H9 (cell line): ENCODE measurements around the gene UFC1. TPM values are rescaled to one million over a fixed set of nuclear protein-coding genes. Genes with fewer than 3 reads are reported as not detected.

Experiments
- DNase-seq: peaks from one replicate; pipeline ENCODE4 v3.0.0-alpha.2; 2017
- H2AFZ ChIP-seq: one replicate; pipeline ENCODE4 v1.6.1; 2013; ENCODE audit warnings: mild to moderate bottlenecking, low read length, control low read depth, moderate library complexity
- H2AK5ac ChIP-seq: 2 replicates; pipeline ENCODE4 v1.6.1; 2013; ENCODE audit warnings: low read length, control low read depth, mixed read lengths; ENCODE audit not compliant: insufficient read length
- H2BK120ac ChIP-seq: one replicate; pipeline ENCODE4 v1.6.1; 2013; ENCODE audit warnings: low read depth, mild to moderate bottlenecking, low read length, control low read depth, inconsistent platforms; ENCODE audit not compliant: poor library complexity, severe bottlenecking
- H2BK12ac ChIP-seq: 2 replicates; pipeline ENCODE4 v1.6.1; 2013; ENCODE audit warnings: low read length, control low read depth, mixed read lengths, low read depth; ENCODE audit not compliant: insufficient read length
- H2BK15ac ChIP-seq: 2 replicates; pipeline ENCODE4 v1.6.1; 2013; ENCODE audit warnings: low read depth, low read length, control low read depth
- H2BK20ac ChIP-seq: one replicate; pipeline ENCODE4 v1.6.1; 2013; ENCODE audit warnings: low read depth, mild to moderate bottlenecking, low read length, control low read depth, inconsistent platforms; ENCODE audit not compliant: poor library complexity, severe bottlenecking
- H2BK5ac ChIP-seq: 2 replicates; pipeline ENCODE4 v1.6.1; 2013; ENCODE audit warnings: low read length, control low read depth, mixed read lengths; ENCODE audit not compliant: insufficient read length
- H3K14ac ChIP-seq: 2 replicates; pipeline ENCODE4 v1.6.1; 2013; ENCODE audit warnings: low read length, control low read depth; ENCODE audit not compliant: insufficient read depth
- H3K18ac ChIP-seq: 2 replicates; pipeline ENCODE4 v1.6.1; 2013; ENCODE audit warnings: low read depth, mild to moderate bottlenecking, mixed read lengths, low read length, control low read depth; ENCODE audit not compliant: insufficient read length
- H3K23ac ChIP-seq: 2 replicates; pipeline ENCODE4 v1.6.1; 2013; ENCODE audit warnings: low read length, control low read depth, mixed read lengths, low read depth; ENCODE audit not compliant: insufficient read length
- H3K23me2 ChIP-seq: 2 replicates; pipeline ENCODE4 v1.6.1; 2013; ENCODE audit warnings: low read depth, mild to moderate bottlenecking, mixed read lengths, low read length, control low read depth; ENCODE audit not compliant: insufficient read length, poor library complexity, severe bottlenecking
- H3K27ac ChIP-seq: 2 replicates; pipeline ENCODE4 v1.5.1; 2013; ENCODE audit warnings: low read length, control low read depth, mixed read lengths, low read depth; ENCODE audit not compliant: insufficient read length
- H3K27me3 ChIP-seq: 2 replicates; pipeline ENCODE4 v1.6.1; 2013; ENCODE audit warnings: low read length, control low read depth, inconsistent platforms; ENCODE audit not compliant: insufficient read depth
- H3K4ac ChIP-seq: 2 replicates; pipeline ENCODE4 v1.6.1; 2013; ENCODE audit warnings: low read depth, mild to moderate bottlenecking, control low read depth, inconsistent platforms, low read length, moderate library complexity
- H3K4me1 ChIP-seq: 2 replicates; pipeline ENCODE4 v1.6.1; 2013; ENCODE audit warnings: low read length, control low read depth, inconsistent platforms; ENCODE audit not compliant: insufficient read depth
- H3K4me2 ChIP-seq: 2 replicates; pipeline ENCODE4 v1.6.1; 2013; ENCODE audit warnings: low read length, control low read depth, mixed read lengths; ENCODE audit not compliant: insufficient read length, insufficient read depth
- H3K56ac ChIP-seq: 2 replicates; pipeline ENCODE4 v1.6.1; 2013; ENCODE audit warnings: low read depth, mild to moderate bottlenecking, mixed read lengths, low read length, control low read depth; ENCODE audit not compliant: insufficient read length
- H3K79me1 ChIP-seq: 2 replicates; pipeline ENCODE4 v1.6.1; 2013; ENCODE audit warnings: low read depth, mild to moderate bottlenecking, moderate library complexity, low read length, control low read depth, inconsistent platforms; ENCODE audit not compliant: insufficient read depth, poor library complexity, severe bottlenecking
- H3K79me2 ChIP-seq: 2 replicates; pipeline ENCODE4 v1.6.1; 2013; ENCODE audit warnings: low read length, control low read depth, inconsistent platforms; ENCODE audit not compliant: insufficient read depth
- H3K9ac ChIP-seq: 2 replicates; pipeline ENCODE4 v1.6.1; 2013; ENCODE audit warnings: low read length, control low read depth, mixed read lengths; ENCODE audit not compliant: insufficient read length; ENCODE audit errors: extremely low read depth
- H3K9me3 ChIP-seq: one replicate; pipeline ENCODE4 v1.6.1; 2013; ENCODE audit warnings: low read depth, low read length, inconsistent platforms; ENCODE audit not compliant: control insufficient read depth
- H3T11ph ChIP-seq: one replicate; pipeline ENCODE4 v1.6.1; 2013; ENCODE audit warnings: mild to moderate bottlenecking, low read length, control low read depth, inconsistent platforms
- H4K20me1 ChIP-seq: one replicate; pipeline ENCODE4 v1.6.1; 2013; ENCODE audit not compliant: control insufficient read depth, insufficient read length, insufficient read depth
- H4K5ac ChIP-seq: 2 replicates; pipeline ENCODE4 v1.6.1; 2013; ENCODE audit warnings: low read depth, mild to moderate bottlenecking, mixed read lengths, low read length, control low read depth; ENCODE audit not compliant: insufficient read length
- H4K8ac ChIP-seq: replicated peaks from 2 replicates; pipeline ENCODE4 v1.6.1; 2013; ENCODE audit warnings: low read length, control low read depth, mixed read lengths, low read depth; ENCODE audit not compliant: insufficient read length
- H4K91ac ChIP-seq: 2 replicates; pipeline ENCODE4 v1.6.1; 2013; ENCODE audit warnings: low read depth, mild to moderate bottlenecking, moderate library complexity, mixed read lengths, low read length, control low read depth; ENCODE audit not compliant: insufficient read length
- H3K27ac Mint-ChIP-seq, 3 experiments: 2 replicates in 2 of 3; 3 replicates in 1 of 3; pipeline ENCODE4 v1.8.0; 2020 to 2021; ENCODE audit warnings: mixed read lengths in 3 of 3, mild to moderate bottlenecking in 1 of 3, moderate library complexity in 1 of 3
- H3K27me3 Mint-ChIP-seq: 2 replicates; pipeline ENCODE4 v1.8.0; 2021; ENCODE audit warnings: low read depth, mild to moderate bottlenecking, moderate library complexity, mixed read lengths
- H3K36me3 Mint-ChIP-seq, 3 experiments: 2 replicates in 2 of 3; 3 replicates in 1 of 3; pipeline ENCODE4 v1.8.0; 2020 to 2021; ENCODE audit warnings: low read depth in 3 of 3, mixed read lengths in 3 of 3; ENCODE audit not compliant: insufficient read depth in 1 of 3
- H3K4me1 Mint-ChIP-seq, 2 experiments: 2 replicates each; pipeline ENCODE4 v1.8.0; 2020; ENCODE audit warnings: mixed read lengths in 2 of 2
- H3K4me3 Mint-ChIP-seq, 2 experiments: 2 replicates in 1 of 2; 3 replicates in 1 of 2; pipeline ENCODE4 v1.8.0; 2020 to 2021; ENCODE audit warnings: mild to moderate bottlenecking in 2 of 2, mixed read lengths in 2 of 2, moderate library complexity in 1 of 2
- H3K9me3 Mint-ChIP-seq, 2 experiments: 2 replicates in 1 of 2; 3 replicates in 1 of 2; pipeline ENCODE4 v1.8.0; 2020; ENCODE audit warnings: mild to moderate bottlenecking in 2 of 2, mixed read lengths in 2 of 2, moderate library complexity in 1 of 2
- CTCF ChIP-seq: fragments of 200-600 bp; sonication (generic); conservative IDR thresholded peaks from 3 replicates; pipeline ENCODE4 v1.8.0; 2021; ENCODE audit warnings: antibody characterized with exemption, mild to moderate bottlenecking
- WGBS: extraction: QIAGEN DNeasy Blood & Tissue Kit; methylation state at CpG from one replicate; pipeline ENCODE4 v1.1.7; 2013; ENCODE audit warnings: missing lambda C conversion rate, low lambda C conversion rate, mixed read lengths; ENCODE audit not compliant: insufficient read length; ENCODE audit errors: extremely low coverage; 5-methylcytosine and 5-hydroxymethylcytosine counted together
- total RNA-seq: library from RNA; stranded (reverse); gene quantifications from 2 replicates; pipeline ENCODE4 v1.2.1, GENCODE V29; 2021

UFC1 gene
- total RNA-seq, 1 experiment from 2014 or later: 93.4 TPM

DNA sequence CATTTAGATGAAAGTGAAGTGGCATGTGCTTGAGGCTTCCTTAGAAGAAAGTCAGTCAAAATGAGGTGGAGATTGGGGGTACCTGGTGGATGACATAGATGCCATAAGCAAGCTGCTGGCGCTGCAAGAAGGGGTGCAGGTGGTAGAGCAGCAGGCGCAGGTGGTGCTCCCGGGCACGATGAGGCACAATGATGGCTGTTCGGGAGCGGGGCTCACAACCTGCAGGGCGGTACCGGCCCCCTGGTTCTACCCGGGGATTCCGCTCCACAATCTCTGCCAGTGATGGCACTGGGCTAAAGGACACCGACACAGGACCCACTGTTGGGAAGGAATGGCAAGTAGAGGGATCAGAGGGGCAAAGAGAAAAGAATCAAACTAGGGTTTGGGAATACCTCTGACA lies 21.1 kb downstream of the UFC1 start:
- Histone ChIP-seq H2BK5ac (no peak overlapping the region), H3K9me3 (no peaks in the 10 kb centered on the region), H2AFZ (no peak overlapping the region), H3K9ac (no peak overlapping the region), H4K5ac (no peak overlapping the region), H4K20me1 (no peaks in the 10 kb centered on the region), H3K27me3 (no peaks in the 10 kb centered on the region), H3K23me2 (peaks cover 6% of the 10 kb centered on the region), H3K27ac (no peak overlapping the region), H2BK12ac (no peak overlapping the region), H2BK20ac (no peak overlapping the region), H2BK15ac (no peak overlapping the region), H3T11ph (no peak overlapping the region), H3K79me1 (no peaks in the 10 kb centered on the region), H3K4ac (no peak overlapping the region), H3K4me2 (no peak overlapping the region), H3K18ac (no peak overlapping the region), H2AK5ac (no peak overlapping the region), H3K56ac (no peak overlapping the region), H3K4me1 (no peaks in the 10 kb centered on the region; the same call in 1 of the 2 replicates), H3K79me2 (no peaks in the 10 kb centered on the region), H3K14ac (no peak overlapping the region), H4K91ac (no peak overlapping the region), H3K23ac (no peak overlapping the region), H2BK120ac (no peak overlapping the region), H4K8ac (no peak overlapping the region)
- no peak for TF ChIP-seq CTCF
- no peaks in the 10 kb centered on the region for H3K9me3 Mint-ChIP-seq
- no peak overlapping the region for H3K4me3 Mint-ChIP-seq
- DNase-seq: no peak
- peaks cover 21 to 56% (median 56%) of the 10 kb centered on the region in 3 experiments; a peak in 6 of 7 replicates for H3K36me3 Mint-ChIP-seq
- H3K27ac Mint-ChIP-seq: no peak overlapping the region
- peaks cover 19 to 21% of the 10 kb centered on the region in 2 experiments for H3K4me1 Mint-ChIP-seq
- no CpG with 5 or more reads among the region's 11 CpGs for WGBS
- H3K27me3 Mint-ChIP-seq: peaks cover 3% of the 10 kb centered on the region
